ENCODE results near the gene TRMT11. TPM values are rescaled to one million over a fixed set of nuclear protein-coding genes. Genes with fewer than 3 reads are reported as not detected.

TRMT11 gene
- total and polyA plus RNA-seq, 2 of the 8 experiments (the other 6 are each of a cell fraction or from before 2014, with no cell fraction given), result 19.7 to 32.4 TPM

DNA sequence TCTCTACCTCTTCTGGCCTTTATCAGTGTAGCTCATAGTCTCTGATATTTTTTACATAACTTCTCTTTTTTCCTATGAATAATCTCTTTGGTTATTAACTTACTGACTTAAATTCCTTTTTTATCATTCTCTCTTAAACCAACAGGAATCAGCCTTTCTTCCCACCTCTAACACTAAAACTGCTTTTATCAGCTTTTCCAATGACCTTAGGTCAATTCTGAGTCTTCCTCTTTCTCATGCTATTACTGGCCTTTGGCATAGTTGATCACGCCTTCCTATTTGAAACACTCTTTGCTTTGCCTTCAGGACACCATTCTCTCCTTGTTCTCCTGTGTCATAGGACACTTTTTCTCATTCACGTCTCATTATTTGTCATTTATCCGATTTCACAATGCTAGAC lies 37.9 kb upstream of the TRMT11 start (continued):
- TF ChIP-seq CHD2 (IDR thresholded peaks at IDR 0.05; ENCODE audit: low read length) (no peak), BACH1 (IDR thresholded peaks at IDR 0.05; ENCODE audit: low read length) (no peak), POLR2A (IDR thresholded peaks at IDR 0.05; ENCODE audit: control extremely low read depth in 1 of 2, low read depth in 2 of 2, low read length in 2 of 2) (no peak), TBP (IDR thresholded peaks at IDR 0.05; ENCODE audit: low read depth, low read length) (no peak), SP2 (IDR thresholded peaks at IDR 0.05; ENCODE audit: low read length) (no peak)
